HG03571 (cell line): ENCODE data around the gene GPR153.
"Not testable (repeated sequence)": the region's sequence is repeated elsewhere in the genome, so short reads cannot be mapped to it uniquely, and the experiment has no call there.

Source experiments
- ATAC-seq: cut with Tn5 transposase; IDR thresholded peaks from one replicate; pipeline ENCODE4 v1.9.1; 2021; ENCODE audit not compliant: unreplicated experiment

Gene GPR153

DNA sequence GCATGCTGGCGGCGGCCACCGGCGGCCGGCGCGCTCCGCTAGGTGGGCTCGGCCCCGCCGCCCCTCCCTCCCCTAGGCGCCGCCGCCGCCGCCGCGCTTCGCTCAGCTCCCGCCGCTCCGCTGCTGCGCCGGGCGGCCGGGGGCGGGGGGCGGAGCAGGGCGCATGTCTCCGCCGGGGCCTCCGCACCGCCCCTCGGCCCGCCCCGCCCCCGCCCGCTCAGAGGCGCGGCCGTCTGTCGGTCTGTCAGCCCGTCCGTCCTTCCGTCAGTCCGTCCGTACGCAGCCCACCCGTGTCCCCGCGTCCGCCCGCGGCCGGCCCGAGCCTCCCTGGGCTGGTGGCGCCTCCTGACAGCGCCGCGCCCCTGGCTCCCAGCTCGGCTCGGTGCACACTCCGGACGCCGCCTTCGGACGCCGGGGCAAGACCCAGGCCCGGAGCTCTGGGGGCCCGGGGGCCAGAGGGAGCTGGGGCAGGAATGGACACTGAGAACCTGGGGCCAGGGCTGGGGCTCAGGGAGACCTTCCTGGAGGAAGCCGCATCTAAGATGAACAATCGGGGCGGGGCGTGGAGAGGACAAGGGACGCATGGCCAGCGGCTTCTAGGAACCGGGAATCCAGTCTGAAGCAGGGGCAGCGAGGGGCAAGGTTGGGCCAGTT is at the start of gene GPR153:
Gene GPR153, minus strand, starts transcription at position 138 of the 654 bp plus-strand sequence. CDS start 6,193 bp downstream, outside the sequence.
- ATAC-seq: no peak

DNA sequence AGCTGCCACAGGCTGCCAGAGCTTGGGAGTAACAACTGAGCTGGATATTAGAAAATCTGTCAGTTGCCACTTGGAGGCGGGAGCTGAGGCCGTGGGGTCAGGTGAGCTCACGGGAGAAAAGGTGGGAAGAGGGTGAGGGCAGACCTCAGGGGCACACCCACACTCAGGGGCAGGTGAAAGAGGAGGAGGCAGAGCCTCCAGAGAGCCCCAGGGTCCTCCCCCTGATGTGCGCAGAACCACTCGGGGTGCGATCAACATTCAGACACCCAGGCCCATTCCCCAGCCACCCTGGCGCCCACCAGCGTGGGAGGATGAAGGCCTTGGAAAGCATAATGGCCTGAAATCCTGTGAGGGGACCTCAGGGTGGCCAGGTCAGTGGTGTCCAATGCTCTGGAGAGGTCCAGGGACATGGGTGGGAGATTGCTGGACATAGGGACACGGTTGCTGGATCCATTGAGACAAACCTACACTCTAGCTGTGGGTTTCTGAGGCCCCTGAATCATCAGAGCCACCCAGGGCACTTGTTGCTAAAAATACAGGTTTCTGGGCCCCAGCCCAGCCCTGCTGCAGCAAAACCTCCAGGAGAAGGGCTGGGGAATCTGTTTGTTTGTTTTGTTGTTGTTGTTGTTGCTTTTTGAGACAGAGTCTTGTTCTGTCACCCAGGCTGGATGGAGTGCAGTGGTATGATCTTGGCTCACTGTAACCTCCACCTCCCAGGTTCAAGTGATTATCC is 49.4 kb upstream of the GPR153 start:
- no peak for ATAC-seq

DNA sequence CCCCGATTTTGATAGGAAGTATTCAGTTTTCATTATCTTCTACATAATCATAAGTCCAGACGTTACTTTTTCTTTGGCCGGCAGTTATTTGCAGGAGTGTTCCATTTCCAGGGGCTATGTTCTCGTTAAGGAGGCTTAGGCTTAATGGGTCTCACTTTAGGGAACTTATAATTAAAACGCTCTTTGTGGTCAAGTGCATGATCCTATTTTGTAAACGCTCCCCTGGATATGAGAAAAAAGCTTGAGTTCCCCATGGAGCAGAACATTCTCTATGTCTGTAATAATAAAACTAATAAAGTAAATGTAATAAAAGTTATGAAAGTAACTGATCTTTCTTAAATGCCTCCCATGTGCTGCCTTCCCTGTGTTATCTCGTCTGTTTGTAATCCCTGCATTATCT is 48.7 kb upstream of the GPR153 start:
- no peak for ATAC-seq

DNA sequence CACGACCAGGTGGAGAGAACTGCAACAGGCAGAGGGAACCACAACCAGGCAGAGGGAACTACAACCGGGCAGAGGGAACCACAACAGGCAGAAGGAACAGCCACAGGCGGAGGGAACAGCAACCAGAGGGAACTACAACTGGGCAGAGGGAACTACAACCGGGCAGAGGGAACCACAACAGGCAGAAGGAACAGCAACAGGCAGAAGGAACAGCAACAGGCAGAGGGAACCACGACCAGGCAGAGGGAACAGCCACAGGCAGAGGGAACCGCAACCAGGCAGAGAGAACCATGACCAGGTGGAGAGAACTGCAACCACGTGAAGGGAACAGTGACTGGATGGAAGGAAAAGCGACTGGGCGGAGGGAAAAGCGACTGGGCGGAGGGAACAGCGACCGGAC is 47.6 kb upstream of the GPR153 start:
- no peak for ATAC-seq

DNA sequence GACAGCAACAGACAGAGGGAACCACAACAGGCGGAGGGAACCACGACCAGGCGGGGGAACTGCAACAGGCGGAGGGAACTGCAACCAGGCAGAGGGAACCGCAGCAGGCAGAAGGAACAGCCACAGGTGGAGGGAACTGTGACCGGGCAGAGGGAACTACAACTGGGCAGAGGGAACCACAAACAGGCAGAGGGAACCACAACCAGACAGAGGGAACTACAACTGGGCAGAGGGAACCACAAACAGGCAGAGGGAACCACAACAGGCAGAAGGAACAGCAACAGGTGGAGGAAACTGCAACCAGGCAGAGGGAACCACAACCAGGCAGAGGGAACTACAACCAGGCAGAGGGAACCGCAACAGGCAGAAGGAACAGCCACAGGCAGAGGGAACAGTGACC is 46.8 kb upstream of the GPR153 start:
- not testable (repeated sequence) for ATAC-seq

DNA sequence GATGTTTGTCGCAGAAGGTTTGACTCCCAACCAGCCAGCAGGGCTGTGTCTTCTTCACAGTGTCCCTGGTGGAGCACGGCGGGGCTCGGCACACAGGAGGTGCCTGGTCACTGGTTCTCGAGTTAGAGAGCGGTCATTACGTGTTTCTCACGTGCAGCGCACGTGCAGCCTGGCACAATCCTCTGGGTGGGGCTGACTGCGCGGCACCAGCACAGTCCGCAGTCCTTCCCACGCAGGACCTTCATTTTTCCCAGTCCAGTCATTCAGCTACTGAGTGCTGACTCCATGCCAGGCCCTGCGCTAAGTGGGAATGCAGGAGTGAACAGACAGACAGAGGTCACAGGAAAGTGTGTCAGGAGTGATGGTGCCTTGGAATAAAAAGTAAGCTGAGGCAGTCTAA is 46.2 kb upstream of the GPR153 start:
- no peak for ATAC-seq

DNA sequence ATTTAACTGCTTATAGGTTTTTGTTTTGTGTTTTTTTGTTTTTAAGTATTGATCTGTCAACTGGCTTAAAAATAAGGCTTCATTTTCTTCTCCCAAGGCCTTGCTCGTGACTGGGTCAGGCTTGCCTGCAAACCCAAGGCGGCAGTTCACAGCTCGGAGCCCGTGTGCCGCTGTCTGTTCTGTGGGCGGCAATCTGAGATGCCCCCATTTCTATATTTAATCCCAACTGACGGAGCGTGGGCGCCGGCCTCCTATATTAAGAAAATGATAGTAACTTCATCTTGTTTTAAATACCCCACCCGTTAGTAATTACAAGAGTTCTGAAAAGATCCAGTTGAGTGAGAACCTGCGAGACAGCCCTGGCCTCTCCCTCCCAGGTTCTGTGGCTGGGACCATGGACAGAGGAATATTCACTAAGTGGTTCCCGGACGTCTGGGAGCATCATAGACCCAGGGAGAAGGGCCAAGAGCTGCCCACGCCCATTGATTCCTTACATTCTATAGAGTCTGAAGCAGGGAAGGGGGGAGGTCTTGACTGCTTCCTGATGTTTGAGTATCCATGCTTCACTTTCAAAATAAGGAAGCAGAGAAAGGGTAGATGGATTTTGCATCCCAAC is 42.6 kb upstream of the GPR153 start:
- ATAC-seq: no peak

DNA sequence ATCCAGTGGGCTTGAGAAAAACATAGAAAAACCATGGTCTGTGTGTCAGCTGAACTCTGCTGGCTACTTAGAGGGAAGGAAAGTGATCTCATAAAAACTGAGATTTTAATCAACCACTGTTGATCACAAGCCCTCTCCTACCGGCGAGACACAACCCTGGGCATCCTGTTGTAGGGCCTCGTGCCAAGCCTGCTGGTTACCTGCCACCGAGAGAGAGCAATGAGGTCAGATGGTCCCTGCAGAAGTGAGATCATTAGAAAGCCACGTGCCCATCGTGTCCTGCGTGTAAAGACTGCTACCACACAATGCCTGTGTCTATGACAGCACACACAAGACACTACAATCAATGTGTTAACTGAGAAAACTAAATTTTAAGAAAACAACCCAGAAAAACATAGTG is 41.7 kb upstream of the GPR153 start:
- ATAC-seq: no peak

DNA sequence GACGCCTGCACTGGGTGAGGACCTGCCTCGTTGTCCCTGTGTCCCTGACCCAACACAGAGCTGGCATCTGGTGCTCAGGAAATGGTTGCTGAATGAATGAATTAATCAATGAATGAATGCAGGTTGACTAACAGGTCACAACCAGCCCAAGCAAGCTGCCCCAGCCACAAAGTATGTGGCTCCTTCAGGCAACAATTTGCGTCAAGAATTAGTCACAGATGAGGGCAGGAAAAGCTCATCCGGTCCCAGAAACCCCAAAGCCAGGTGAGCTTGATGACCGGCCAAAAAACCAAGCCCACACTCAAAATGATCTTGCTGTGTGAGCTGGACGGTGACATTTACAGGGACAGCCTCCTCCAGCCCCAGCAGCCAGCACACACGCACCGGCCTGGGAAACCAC is 40.6 kb upstream of the GPR153 start:
- no peak for ATAC-seq

DNA sequence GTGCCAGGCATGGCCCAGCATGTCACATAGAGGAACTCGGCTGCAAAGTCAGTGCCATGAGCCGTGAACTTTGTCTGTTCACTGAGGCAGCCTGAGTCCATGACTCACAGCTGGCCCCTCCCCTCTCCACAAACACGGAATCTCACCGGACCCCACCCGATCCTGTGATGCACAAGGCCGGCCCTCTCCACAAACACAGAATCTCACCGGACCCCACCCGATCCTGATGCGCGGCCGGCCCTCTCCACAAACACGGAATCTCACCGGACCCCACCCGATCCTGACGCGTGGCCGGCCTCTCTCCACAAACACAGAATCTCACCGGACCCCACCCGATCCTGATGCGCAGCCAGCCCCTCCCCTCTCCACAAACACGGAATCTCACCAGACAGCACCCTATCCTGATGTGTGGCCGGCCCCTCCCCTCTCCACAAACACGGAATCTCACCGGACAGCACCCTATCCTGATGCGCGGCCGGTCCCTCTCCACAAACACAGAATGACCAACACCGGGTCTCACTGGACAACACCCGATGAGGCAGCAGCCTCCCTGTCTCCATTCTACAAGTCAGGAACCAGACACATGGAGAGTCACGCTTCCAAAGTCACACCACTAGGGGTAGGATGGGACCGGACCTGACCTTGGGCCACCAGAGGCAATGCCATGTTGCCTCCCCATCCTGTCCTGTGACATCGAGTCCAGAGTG is 39.6 kb upstream of the GPR153 start:
- no peak for ATAC-seq

DNA sequence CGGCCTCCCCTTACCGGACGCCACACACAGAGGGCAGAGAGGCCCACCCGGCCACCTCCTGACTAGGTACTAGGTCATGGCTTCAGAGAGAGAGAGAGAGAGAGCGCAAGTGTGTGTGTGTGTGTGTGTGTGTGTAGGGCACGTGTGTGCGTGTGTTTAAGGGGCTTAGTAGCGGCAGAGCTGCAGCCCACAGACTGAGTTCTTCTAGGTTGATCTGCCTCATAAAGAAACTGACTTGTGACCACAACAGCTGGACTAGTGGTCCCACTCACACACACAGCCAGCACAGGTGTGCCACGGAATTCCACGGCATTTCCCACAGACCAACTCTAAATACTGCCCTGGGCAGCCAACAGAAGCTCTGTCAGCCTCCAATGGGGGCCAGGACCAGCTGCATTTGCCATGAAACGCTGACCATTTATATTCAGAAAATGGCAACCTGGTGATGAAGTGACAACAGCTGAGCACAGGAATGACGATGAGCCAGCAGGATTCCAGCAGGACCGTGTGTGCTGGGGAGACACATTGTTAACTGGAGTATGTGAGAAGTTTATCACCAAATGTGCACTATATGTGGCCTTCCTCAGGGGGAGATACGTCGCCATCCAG is 38.8 kb upstream of the GPR153 start:
- ATAC-seq: no peak

DNA sequence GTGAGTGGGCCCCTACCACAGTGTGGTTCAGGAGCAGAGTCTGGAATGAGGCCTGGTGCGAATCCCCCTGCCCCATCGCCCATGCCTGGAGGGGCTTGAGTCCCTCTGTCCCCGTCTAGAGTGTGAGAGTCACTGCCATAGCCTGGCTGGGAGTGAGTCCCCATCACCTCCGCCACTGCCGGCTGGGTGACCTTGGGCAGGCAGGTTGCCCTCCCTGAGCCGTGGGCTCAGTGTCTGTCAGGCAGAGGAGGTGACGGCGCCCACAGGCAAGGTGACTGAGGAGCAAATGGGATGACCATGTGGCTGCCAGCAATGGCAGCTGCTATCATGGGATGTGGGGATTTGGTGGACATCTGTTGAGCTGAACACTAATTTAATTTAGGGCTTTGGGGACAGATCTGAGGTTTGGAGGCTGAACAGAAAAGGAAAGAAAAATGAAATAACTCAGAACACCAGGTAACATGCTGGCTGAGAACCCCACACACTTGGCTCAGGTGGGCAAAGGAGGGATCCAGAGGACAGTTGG is 38.1 kb upstream of the GPR153 start:
- no peak for ATAC-seq

DNA sequence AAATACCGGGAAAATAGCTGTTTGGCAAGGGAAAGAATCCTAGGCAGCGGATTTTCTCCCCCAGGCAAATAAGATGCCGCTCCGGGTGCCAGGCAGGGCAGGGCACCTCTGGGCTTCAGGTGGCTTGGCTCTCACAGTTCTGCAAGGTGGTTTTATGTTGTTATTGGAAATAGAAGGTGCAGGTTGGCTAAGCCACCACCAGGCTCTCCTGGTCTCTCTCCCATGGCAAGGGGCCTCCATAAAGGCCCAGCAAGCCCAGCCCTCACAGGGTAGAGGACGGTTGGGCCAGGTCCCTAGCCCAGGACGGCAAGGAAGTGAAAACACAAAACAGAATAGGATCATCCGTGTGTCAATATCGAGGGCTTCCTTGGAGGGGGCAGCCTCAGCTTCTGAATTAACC is 37.6 kb upstream of the GPR153 start:
- no peak for ATAC-seq

DNA sequence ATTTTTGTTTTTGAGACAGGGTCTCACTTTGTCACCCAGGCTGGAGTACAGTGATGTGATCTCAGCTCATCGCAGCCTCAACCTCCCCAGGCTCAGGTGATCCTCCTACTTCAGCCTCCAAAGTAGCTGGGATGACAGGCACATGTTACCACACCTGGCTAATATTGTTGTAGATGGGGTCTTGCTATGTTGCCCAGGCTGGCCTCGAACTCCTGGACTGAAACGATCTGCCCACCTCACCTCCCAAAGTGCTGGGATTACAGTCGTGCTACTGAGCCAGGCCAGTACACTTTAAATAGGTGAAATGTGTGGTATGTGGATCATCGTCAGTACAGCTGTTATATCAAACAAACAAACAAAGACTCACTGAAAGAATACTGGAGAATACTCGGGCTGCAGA is 35.0 kb upstream of the GPR153 start:
- ATAC-seq: no peak

DNA sequence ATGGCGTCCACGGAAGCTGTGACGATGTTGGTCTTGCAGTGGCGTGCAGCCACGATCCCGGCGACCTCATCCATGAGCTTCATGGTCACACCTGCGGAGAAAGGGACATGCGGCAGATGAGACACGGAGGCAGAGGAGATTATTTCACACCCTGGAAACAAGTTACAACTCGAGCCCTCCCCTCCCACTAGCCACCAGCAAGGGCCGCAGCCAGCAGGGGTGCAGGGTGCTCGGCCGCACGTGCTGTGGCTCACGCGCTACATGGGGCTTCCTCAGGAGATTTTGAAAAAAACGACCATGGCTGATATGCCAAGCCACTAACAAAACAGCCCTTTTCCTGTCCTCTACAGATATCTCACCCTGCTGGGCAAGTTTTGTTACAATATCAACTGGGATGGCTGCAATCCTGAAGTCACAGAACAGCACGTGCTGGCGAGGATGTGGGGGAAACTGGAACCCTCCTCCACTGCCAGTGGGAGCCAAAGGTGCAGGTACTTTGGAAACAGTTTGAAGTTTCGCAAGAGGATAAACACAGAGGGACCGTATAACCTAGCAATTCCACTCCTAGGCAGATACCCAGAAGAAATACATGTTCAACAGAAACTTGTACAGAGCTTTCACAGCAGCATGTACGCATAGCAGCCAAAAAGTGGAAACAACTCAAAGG is 34.1 kb upstream of the GPR153 start:
- ATAC-seq: no peak

DNA sequence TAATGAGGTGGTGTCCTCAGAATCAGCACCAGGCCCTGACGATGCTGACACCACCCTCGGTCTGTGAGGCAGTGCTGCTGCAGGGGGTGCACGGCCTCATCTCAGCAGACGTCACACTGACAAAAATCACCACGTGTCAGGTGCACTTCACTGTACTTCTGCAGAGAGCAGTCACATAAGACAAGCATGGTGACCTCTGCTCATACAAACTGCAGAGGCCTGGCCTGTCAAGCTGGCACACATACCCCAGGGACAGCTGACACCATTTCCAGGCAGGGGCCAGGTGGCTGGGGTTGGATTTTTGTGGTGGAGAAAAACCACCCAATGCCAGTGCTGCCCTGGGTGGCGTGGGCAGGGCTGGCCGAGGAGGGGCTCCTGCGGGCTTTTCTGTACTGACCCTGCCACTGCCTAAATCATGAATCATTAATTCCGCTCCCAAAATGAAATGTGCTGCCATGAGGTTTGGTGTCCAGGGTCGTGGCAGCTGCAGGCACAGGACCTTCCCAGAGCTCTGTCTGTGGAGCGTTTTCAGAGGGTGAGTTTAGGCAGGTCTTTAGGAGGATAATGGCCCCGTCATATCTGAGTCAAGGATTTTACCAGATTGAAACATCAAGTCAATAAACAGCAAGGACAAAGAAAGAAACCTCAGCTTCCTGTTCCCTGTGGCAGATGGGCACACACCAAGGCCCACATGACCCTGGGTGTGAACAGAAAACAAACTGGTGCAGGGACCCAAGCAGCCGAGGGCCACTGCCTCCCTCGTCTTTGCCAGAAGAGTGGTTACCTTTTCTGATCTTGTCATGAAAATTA is 33.4 kb upstream of the GPR153 start:
- no peak for ATAC-seq

DNA sequence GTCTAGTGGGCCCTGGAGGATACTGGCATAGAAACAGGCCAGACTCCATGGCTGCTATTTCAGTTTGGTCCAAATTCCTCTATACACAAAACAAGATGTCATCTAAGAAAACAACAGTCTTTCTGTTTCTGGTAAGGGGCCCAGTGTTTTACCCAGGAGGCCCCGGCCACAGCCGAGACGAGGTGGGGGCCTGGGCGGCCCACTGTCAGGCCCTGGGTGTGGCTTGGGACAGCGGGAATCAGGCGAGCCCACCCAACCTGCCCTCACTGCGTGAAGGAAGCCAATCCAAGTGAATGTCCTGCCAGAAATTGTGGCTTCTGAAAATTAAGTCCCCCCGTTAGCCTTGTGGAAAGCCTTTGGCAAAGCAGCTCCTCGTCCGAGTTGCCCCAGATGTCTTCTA is 31.2 kb upstream of the GPR153 start:
- no peak for ATAC-seq

DNA sequence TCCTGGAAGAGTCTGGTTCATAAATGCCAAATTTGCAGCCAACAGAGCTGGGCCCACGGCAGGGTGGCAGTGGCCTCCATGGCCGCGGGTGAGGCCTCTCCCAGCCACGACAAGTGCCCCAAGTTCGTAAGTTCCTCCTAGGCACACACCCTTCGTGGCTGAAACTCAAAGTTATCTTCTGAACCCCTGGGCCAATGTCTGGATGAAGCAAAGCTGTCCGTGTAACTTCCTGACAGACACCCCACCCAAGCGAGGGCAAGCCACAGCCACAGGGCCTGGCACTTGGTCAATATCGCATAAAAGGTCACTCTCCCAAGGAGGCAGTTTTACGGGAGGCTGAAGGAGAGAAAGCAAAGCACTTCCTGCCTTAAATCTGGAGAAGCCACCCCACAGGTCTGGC is 27.8 kb upstream of the GPR153 start:
- ATAC-seq: no peak

DNA sequence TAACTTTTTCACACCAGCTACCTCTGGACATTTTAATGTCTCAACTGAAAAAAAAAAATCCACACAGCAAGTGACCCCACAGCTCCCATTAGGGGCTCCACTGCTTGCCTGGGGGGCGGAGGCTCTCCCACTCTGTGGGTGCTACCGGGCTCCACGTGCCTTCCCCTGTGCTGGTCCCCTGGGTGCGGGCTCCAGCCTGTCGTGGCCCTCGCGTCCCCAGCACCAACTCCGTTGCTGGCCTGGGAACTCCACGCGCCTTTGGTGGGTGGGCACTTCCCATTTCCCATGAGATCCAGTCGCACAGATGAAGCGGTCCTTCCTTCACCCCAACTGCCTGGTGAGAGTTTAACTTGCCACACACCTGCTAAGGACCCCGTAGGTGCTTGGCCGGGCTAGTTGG is 27.1 kb upstream of the GPR153 start:
- ATAC-seq: no peak

DNA sequence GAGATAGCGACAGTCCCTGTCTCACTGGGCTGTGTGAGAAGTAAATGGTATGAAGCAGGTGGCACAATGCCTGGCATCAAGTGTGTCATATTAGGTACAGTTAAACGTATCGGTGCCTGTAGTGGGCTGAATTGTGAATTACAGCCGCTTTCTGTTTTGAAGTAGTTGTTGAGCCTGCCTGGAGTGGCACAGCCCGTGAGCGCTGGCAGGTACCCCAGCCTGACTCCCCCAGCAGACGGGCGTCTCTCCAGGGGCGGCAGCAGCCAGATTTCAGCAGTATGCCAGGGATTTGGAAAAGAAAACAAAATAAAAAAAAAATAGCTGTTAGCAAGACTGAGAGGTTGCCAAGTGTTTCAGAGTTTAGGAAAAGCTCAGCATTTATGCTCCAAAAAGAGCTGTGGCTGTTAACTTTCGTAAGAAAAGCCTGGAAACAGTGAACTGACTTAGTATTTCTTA is 26.6 kb upstream of the GPR153 start:
- no peak for ATAC-seq
